Neural cell (in vitro differentiated cells): Measurements from ENCODE around the gene SLC2A1. TPM values are rescaled to one million over a fixed set of nuclear protein-coding genes. Genes with fewer than 3 reads are reported as not detected.

ENCODE experiments used
- H2AFZ ChIP-seq: fragments of 200-600, 300-800 bp; sonication (generic), shearing (Covaris generic); 2 replicates; pipeline ENCODE4 v1.6.0; 2014; ENCODE audit warnings: low read depth, mild to moderate bottlenecking, antibody characterized with exemption, low read length, moderate library complexity
- H3F3A ChIP-seq: fragments of 200-600 bp; shearing (Covaris generic); 2 replicates; pipeline ENCODE4 v1.6.1; 2016; ENCODE audit warnings: mild to moderate bottlenecking, moderate library complexity, mixed read lengths, antibody characterized with exemption, low read length; ENCODE audit not compliant: insufficient read depth, poor library complexity, severe bottlenecking
- H3K27ac ChIP-seq: fragments of 200-600, 300-800 bp; sonication (generic), shearing (Covaris generic); 2 replicates; pipeline ENCODE4 v1.5.1; 2014; ENCODE audit warnings: mild to moderate bottlenecking, low read length, moderate library complexity
- H3K27me3 ChIP-seq: fragments of 300-800, 200-600 bp; sonication (generic), shearing (Covaris generic); 2 replicates; pipeline ENCODE4 v1.6.0; 2014; ENCODE audit warnings: mild to moderate bottlenecking, low read depth, low read length, moderate library complexity; ENCODE audit not compliant: insufficient read depth
- H3K36me3 ChIP-seq: fragments of 300-800, 200-600 bp; sonication (generic), shearing (Covaris generic); 2 replicates; pipeline ENCODE4 v1.5.1; 2014; ENCODE audit warnings: mild to moderate bottlenecking, antibody characterized with exemption, low read length, moderate library complexity; ENCODE audit not compliant: insufficient read depth
- H3K4me2 ChIP-seq: fragments of 300-800, 200-600 bp; sonication (generic), shearing (Covaris generic); 2 replicates; pipeline ENCODE4 v1.6.0; 2014; ENCODE audit warnings: mild to moderate bottlenecking, low read length
- H3K4me3 ChIP-seq: fragments of 300-800, 200-600 bp; sonication (generic), shearing (Covaris generic); 2 replicates; pipeline ENCODE4 v1.5.1; 2014; ENCODE audit warnings: mild to moderate bottlenecking, low read length, moderate library complexity
- H3K79me2 ChIP-seq: fragments of 200-600 bp; shearing (Covaris generic); replicated peaks from 2 replicates; pipeline ENCODE4 v1.6.0; 2014; ENCODE audit warnings: mild to moderate bottlenecking, low read length, moderate library complexity; ENCODE audit not compliant: insufficient read depth
- H3K9ac ChIP-seq: fragments of 300-800, 200-600 bp; sonication (generic), shearing (Covaris generic); 2 replicates; pipeline ENCODE4 v1.6.1; 2016; ENCODE audit warnings: mild to moderate bottlenecking, low read length, mixed read lengths
- H3K9me2 ChIP-seq: fragments of 200-600 bp; shearing (Covaris generic); 2 replicates; pipeline ENCODE4 v1.6.1; 2016; ENCODE audit warnings: mild to moderate bottlenecking, low read length, mixed read lengths; ENCODE audit not compliant: insufficient read depth
- H3K9me3 ChIP-seq: fragments of 200-600, 300-800 bp; sonication (generic), shearing (Covaris generic); 2 replicates; pipeline ENCODE4 v1.6.1; 2016; ENCODE audit warnings: mild to moderate bottlenecking, mixed run types, low read length, moderate library complexity, mixed read lengths
- H4K20me1 ChIP-seq: fragments of 200-600 bp; shearing (Covaris generic); 2 replicates; pipeline ENCODE4 v1.6.1; 2016; ENCODE audit warnings: mild to moderate bottlenecking, mixed run types; ENCODE audit not compliant: insufficient read depth
- EP300 ChIP-seq: fragments of 450-650 bp; conservative IDR thresholded peaks from 2 replicates; pipeline ENCODE4 v1.6.1; 2014; ENCODE audit warnings: antibody characterized with exemption, mild to moderate bottlenecking, moderate library complexity; ENCODE audit not compliant: poor library complexity, severe bottlenecking
- EZH2 ChIP-seq: fragments of 200-600, 300-800 bp; shearing (Covaris generic), sonication (generic); IDR thresholded peaks from 2 replicates; pipeline ENCODE4 v1.6.1; 2014; ENCODE audit warnings: antibody characterized with exemption, low read length, borderline replicate concordance, mild to moderate bottlenecking; ENCODE audit not compliant: insufficient read depth, poor library complexity, severe bottlenecking
- MXI1 ChIP-seq: fragments of 450-650 bp; conservative IDR thresholded peaks from 2 replicates; pipeline ENCODE4 v1.6.1; 2014; ENCODE audit warnings: antibody characterized with exemption, mild to moderate bottlenecking; ENCODE audit not compliant: poor library complexity, severe bottlenecking
- POLR2AphosphoS5 ChIP-seq: IDR thresholded peaks from 2 replicates; pipeline ENCODE4 v1.6.1; 2012
- RAD21 ChIP-seq: fragments of 450-650 bp; conservative IDR thresholded peaks from 2 replicates; pipeline ENCODE4 v1.6.1; 2014; ENCODE audit warnings: antibody characterized with exemption, mild to moderate bottlenecking, moderate library complexity
- SMC3 ChIP-seq: fragments of 450-650 bp; conservative IDR thresholded peaks from 2 replicates; pipeline ENCODE4 v1.6.1; 2014; ENCODE audit warnings: antibody characterized with exemption, mild to moderate bottlenecking, moderate library complexity; ENCODE audit not compliant: poor library complexity
- TAF1 ChIP-seq: IDR thresholded peaks from 2 replicates; pipeline ENCODE4 v1.6.1; 2012; ENCODE audit warnings: low read depth
- polyA plus RNA-seq: library from polyadenylated mRNA; depleted of rRNA; stranded (reverse); fragments of >200 nt; gene quantifications from 2 replicates; pipeline ENCODE4 v1.2.3, GENCODE V29; 2014
- TF ChIP-seq, protein P1 (sequence below): fragments of 450-650 bp; IDR thresholded peaks from 2 replicates; pipeline ENCODE4 v1.5.1; 2014; ENCODE audit warnings: antibody characterized with exemption, mild to moderate bottlenecking, moderate library complexity; ENCODE audit not compliant: poor library complexity, severe bottlenecking
- TF ChIP-seq, protein P2 (sequence below): IDR thresholded peaks from 2 replicates; pipeline ENCODE4 v1.6.1; 2012; ENCODE audit warnings: borderline replicate concordance

SLC2A1 gene
- polyA plus RNA-seq, 1 donor from 2014 or later, result 39.4 TPM

DNA sequence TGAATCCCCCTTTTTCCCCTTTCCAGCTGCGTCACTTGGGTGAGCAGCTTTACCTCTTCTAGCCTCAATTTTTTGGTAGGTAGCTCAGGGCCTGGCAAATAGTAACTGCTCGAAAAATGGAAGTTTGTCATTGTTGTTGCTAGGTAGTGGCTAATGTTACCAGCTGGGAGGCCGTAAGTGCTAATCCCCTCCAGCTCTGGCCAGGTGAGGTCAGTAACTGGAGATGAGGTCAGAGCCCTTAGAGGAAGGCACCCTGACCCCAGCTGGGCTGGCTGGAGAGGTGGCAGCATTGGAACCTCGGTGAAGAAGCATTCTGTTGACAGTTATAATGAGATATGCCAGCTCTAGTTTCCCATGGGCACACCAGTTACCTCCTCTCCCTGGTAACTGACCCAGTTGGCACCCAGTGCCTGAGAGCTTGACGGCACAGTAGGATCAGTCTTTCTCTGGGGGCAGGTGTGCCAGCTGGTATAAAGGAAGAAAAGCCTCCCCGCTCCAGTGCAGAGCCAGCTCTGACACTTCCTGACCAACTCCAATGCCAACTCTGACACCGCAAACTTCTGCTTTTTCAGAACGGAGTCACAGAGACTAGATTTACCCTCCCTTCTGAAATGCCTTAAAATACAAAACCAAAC, 35.0 kb upstream of the SLC2A1 start:
- H3K9me2 ChIP-seq, result no peaks in the 10 kb centered on the region
- no peaks in the 10 kb centered on the region for H3K9me3 ChIP-seq
- H3K36me3 ChIP-seq, result no peaks in the 10 kb centered on the region
- no peaks in the 10 kb centered on the region for H4K20me1 ChIP-seq
- H3K79me2 ChIP-seq, result no peaks in the 10 kb centered on the region
- H2AFZ ChIP-seq, result no peak overlapping the region
- H3K4me2 ChIP-seq, result no peak overlapping the region
- H3K27me3 ChIP-seq, result no peaks in the 10 kb centered on the region
- TF ChIP-seq, protein P1, sequence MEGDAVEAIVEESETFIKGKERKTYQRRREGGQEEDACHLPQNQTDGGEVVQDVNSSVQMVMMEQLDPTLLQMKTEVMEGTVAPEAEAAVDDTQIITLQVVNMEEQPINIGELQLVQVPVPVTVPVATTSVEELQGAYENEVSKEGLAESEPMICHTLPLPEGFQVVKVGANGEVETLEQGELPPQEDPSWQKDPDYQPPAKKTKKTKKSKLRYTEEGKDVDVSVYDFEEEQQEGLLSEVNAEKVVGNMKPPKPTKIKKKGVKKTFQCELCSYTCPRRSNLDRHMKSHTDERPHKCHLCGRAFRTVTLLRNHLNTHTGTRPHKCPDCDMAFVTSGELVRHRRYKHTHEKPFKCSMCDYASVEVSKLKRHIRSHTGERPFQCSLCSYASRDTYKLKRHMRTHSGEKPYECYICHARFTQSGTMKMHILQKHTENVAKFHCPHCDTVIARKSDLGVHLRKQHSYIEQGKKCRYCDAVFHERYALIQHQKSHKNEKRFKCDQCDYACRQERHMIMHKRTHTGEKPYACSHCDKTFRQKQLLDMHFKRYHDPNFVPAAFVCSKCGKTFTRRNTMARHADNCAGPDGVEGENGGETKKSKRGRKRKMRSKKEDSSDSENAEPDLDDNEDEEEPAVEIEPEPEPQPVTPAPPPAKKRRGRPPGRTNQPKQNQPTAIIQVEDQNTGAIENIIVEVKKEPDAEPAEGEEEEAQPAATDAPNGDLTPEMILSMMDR, result no peak
- TF ChIP-seq EP300 (no peak), MXI1 (no peak), TAF1 (no peak), EZH2 (no peak), POLR2AphosphoS5 (no peak), RAD21 (no peak), SMC3 (no peak)
- TF ChIP-seq, protein P2, sequence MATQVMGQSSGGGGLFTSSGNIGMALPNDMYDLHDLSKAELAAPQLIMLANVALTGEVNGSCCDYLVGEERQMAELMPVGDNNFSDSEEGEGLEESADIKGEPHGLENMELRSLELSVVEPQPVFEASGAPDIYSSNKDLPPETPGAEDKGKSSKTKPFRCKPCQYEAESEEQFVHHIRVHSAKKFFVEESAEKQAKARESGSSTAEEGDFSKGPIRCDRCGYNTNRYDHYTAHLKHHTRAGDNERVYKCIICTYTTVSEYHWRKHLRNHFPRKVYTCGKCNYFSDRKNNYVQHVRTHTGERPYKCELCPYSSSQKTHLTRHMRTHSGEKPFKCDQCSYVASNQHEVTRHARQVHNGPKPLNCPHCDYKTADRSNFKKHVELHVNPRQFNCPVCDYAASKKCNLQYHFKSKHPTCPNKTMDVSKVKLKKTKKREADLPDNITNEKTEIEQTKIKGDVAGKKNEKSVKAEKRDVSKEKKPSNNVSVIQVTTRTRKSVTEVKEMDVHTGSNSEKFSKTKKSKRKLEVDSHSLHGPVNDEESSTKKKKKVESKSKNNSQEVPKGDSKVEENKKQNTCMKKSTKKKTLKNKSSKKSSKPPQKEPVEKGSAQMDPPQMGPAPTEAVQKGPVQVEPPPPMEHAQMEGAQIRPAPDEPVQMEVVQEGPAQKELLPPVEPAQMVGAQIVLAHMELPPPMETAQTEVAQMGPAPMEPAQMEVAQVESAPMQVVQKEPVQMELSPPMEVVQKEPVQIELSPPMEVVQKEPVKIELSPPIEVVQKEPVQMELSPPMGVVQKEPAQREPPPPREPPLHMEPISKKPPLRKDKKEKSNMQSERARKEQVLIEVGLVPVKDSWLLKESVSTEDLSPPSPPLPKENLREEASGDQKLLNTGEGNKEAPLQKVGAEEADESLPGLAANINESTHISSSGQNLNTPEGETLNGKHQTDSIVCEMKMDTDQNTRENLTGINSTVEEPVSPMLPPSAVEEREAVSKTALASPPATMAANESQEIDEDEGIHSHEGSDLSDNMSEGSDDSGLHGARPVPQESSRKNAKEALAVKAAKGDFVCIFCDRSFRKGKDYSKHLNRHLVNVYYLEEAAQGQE, result no peak
- no peak overlapping the region for H3K4me3 ChIP-seq
- no peak overlapping the region for H3K27ac ChIP-seq
- H3F3A ChIP-seq, result no peaks in the 10 kb centered on the region
- H3K9ac ChIP-seq, result no peak overlapping the region

DNA sequence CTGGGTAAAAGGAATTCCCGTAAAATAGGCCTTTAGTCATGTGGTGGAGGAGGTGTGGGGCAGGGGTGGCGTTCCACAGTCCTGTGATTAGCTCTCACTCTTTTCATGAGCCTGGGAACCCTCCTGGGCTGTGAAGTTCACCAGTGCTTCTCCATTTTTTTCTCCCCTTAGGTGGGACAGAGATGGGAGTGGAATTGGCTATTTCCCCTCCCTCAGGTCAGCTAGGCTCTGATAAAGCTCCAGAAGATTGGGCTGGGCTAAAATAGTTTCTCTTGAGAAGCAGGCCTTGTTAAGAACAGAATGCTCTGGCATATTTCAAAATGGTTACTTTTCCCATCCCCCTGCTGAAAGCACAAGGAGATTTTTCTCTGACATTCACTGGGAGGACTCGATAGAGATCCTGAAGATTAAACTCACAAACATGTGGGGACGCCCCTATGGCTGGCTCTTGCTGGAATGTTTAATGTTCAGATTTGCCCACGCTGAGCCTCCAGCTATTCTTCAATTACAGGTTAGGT, 33.4 kb upstream of the SLC2A1 start:
- H3K9me3 ChIP-seq, result no peaks in the 10 kb centered on the region
- no peak overlapping the region for H3K27ac ChIP-seq
- H3K27me3 ChIP-seq, result no peaks in the 10 kb centered on the region
- no peak overlapping the region for H3K9ac ChIP-seq
- H3K36me3 ChIP-seq, result no peaks in the 10 kb centered on the region
- H3F3A ChIP-seq, result no peaks in the 10 kb centered on the region
- no peaks in the 10 kb centered on the region for H3K79me2 ChIP-seq
- no peak overlapping the region for H2AFZ ChIP-seq
- TF ChIP-seq, protein P1, result no peak
- no peak for TF ChIP-seq RAD21
- TF ChIP-seq, protein P2, result no peak
- TF ChIP-seq EP300, result no peak
- no peak for TF ChIP-seq MXI1
- no peak for TF ChIP-seq POLR2AphosphoS5
- no peak for TF ChIP-seq EZH2
- TF ChIP-seq TAF1, result no peak
- no peak for TF ChIP-seq SMC3
- no peak overlapping the region for H3K4me3 ChIP-seq
- H3K4me2 ChIP-seq, result no peak overlapping the region
- H3K9me2 ChIP-seq, result no peaks in the 10 kb centered on the region
- no peaks in the 10 kb centered on the region for H4K20me1 ChIP-seq
